NCI-H774 (cell line): ENCODE results near the gene FBXO11.
A peak's percentile ranks its signal among the peaks of the same experiment; 100 is the strongest.
"Not testable (repeated sequence)": the region's sequence is repeated elsewhere in the genome, so short reads cannot be mapped to it uniquely, and the experiment has no call there.

Experiments
- DNase-seq: peaks from one replicate; lab custom pipeline; 2025; lab: John Stamatoyannopoulos, UW

The FBXO11 gene

DNA sequence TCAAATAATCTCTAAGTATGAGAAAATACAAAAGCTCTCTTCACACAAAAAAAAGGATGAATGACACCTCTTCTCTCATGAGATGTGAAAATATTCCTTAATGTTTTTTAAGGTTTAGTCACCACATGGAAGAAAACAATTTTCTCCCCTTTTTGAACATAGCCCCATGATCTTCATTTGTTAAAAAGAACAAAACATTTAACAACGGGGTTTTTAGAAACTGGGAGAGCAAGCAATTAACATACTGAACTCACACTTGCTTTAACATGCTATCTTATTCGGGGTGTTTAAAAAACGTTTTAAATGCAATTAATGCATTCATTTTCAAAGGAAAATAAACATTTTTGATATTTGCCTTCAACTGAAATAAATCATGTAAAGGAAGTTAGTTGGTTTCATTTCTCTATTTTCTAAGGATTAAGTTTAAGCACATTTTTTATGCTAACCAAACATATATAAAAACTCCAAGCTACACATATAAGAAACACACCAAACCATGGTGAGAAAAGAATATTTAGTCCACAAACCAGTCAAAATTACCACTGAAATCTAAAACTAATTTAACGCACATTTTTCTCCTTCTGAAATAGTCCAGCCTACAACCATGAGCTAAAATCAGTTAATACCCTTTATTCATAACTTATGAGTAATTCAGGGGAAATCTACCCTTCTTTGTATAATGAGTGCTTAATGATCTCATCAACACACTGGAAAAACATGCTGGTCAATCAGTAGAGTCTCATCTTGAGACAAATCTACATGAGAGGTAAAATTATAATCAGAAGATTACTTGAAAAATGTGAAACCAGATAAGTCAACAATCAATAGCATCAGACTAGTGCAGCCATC is 8.2 kb downstream of the FBXO11 start:
- no peak for DNase-seq

DNA sequence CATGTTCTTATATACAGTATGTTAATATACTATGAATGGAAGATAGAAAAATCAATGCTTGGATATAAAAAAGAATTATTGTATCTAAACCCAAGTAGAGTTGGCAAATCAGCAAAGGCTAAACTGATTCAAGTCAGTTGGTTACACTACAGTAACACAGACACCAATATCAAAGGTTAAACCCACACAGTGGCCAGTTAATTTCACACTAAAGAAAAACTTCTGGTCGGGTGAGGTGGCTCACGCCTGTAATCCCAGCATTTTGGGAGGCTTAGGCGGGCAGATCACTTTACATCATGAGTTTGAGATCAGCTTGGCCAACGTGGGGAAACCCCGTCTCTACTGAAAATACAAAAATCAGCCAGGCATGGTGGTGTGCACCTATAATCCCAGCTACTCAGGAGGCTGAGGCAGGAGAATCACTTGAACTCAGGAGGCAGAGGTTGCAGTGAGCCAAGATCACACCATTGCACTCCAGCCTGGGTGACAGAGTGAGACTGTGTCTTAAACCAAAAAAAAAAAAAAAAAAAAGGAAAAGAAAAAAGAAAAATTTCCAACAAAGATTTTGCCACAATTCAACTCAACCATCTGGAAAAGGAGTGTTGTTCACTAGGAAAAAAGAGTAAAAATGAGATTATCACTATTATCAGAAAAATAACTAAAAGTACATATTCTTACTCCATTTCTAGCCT is 9.0 kb downstream of the FBXO11 start:
- not testable (repeated sequence) for DNase-seq

DNA sequence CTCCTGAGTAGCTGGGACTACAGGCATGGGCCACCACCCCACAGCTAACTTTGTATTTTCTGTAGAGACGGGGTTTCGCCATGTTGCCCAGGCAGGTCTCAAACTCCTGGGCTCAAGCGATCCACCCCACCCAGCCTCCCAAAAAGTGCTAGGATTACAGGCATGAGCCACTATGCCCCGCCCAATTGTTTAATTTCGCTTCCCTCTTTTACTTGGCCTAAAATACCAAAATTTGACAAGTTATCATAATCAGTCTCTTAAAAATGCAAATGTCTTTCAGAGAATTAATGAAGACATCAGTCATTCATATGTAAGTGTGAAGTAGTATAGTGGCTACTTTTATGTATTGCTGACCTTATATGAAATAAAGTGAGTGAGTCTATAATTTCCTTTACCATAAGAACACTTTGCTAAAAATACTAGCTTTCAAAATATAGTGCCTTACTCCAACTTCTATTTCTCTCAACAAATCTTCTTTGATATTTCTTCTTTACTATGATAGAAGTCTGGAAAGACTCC is 9.8 kb downstream of the FBXO11 start:
- DNase-seq, result no peak

DNA sequence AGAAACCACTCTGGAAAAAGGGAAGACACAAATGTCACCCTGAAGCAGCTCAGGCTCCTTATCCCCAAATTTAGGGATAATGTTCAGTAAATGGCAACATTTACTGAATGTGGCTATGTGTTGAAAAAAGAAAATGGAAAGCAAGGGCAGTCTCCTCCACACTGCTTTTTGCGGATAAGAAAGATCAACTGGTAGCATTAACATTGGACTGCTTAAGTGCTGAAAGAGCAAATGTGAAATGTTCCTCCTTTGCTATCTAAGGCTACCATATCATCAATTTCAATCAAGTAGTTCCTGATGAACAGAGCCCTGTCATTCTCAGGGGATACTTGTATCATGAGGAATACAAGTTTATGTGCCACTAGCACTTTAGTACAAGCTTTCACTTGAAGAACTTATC is 12.5 kb downstream of the FBXO11 start:
- DNase-seq, result no peak

DNA sequence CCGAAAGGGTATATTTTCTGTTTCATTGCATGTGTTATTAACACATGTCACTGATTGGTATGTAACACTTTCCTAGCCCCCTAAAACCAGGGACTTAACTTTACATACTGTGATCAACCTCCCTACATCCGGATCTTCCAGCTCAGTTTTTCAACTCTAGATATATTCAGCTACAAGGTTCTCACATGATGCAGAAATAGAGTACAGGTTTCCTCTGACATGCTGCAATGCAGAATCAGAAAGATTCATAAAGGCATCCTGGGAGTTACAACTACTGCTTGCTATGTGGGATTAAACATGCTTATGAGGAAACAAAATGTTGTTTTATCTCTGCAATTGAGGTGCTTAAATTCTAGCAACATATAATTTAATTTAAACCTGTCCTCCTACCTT is 14.0 kb downstream of the FBXO11 start:
- no peak for DNase-seq

DNA sequence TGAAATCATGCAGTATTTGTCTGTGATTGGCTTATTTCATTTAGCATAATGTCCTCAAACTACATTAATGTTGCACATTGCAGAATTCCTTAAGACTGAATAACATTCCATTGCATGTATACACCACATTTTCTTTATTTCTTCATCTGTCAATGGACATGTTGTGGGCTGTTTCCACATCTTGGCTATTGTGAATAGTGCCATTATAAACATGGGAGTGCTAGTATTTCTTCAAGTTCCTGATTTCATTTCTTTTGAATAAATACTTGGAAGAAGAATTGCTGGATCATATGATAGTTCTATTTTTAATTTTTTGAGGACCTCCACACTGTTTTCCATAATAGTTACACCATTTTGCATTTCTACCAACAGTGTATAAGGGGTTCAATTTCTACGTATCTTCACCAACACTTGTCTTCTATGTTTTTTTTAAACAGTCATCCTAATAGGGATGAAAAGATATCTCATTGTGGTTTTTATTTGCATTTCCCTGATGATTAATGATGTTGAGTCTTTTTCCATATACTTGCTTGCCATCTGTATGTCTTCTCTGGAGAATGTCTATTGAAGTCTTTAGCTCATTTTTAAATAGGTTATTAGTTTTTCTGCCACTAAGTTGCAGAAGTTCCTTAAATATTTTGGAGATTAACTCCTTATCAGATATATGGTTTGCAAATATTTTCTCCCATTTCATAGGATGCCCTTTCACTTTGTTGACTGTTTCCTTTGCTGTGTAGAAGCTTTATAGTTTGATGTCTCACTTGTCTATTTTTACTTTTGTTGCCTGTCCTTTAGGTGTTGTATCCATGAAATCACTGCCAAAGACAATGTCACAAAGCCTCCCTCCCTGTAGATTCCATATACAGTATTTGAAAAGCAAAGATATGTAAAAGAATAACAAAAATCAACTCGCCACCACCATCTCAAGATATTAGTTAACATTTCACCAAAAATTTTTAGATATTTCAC is 14.6 kb downstream of the FBXO11 start:
- no peak for DNase-seq

DNA sequence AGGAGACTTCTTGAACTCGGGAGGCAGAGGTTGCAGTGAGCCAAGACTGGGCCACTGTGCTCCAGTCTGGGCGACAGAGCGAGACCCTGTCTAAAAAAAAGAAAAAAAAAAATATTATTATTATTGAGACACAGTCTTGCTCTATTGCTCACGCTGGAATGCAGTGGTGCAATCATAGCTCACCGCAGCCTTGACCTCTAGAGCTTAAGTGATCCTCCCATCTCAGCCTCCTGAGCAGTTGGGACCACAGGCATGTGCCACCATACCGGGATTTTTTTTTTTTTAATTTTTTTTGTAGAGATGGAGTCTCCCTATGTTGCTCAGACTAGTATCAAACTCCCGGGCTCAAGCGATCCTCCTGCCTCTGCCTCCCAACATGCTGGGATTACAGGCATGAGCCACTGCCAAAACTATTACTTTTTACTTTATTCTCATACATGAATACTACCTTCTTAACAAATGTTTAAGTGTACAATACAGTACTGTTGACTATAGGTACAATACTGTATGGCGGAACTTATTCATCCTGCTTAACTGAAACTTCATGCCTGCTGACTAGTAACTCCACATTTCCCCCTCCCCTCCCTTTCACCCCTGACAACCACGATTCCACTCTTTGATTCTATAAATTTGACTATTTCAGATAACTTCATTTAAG is 15.5 kb downstream of the FBXO11 start:
- no peak for DNase-seq

DNA sequence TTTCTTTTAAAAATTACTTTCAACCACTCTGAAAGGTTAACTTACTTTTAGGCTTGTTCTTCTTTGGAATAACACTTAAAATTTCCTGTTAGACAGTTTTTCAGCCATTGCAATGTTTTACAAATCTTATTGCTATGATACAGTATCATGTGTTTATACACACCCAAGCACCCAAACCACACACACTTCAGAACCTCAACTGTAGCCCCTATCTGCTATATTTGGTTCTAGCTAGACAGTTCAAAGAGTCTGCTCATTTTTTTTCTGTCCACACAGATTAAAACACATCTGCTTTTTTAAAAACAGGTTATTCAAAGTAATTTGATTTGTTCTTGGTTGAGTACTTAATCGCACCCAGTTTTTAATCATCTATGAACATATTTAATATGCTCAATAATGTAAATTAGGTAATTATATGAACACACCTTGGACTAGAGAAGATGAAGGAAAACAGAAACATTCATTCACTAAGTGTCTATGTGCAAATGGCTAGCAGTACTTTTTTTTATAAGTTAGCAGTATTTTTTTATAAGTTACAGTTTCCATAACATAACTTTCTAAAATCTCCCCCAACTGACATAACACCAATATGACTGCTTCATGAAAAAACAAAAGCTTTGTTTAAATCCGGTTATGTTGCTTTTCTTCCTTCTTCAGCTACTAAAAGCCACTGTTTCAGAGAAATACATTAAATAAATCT is 17.6 kb downstream of the FBXO11 start:
- no peak for DNase-seq

DNA sequence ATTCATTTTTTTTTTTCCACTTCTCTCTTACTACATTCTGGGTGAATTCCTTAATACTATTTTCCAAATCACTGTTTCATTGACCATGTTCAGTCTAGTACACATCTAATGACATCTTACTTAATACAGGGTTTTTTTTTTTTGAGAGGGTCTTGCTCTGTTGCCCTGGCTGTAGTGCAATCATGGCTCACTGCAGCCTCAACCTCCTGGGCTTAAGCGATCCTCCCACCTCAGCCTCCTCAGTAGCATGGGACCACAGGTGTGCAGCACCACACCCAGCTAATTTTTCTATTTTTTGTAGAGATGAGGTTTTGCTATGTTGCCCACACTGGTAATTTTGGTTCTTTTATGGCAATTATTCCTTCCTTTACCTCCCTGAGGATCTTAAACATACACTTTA is 29.4 kb downstream of the FBXO11 start:
- DNase-seq, result no peak

DNA sequence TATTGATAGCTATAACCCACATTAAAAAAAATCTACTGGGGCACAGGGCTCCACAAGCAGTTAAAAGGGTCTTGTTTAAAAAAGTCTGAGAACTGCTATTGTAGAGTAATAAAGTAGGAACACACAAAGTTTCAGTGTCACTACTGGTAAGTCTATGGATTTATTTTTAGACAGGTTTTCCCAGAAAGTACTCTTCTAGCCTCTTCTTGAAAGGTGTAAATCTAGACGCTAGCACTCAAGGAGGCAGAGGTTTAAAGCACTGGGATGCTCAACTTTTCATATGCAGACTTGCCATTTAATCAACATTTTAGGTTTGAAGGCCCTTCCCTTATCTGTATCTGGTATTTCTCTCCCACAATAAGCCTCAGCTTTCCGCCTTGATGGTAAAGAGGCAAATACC is 33.4 kb downstream of the FBXO11 start:
- DNase-seq, result no peak

DNA sequence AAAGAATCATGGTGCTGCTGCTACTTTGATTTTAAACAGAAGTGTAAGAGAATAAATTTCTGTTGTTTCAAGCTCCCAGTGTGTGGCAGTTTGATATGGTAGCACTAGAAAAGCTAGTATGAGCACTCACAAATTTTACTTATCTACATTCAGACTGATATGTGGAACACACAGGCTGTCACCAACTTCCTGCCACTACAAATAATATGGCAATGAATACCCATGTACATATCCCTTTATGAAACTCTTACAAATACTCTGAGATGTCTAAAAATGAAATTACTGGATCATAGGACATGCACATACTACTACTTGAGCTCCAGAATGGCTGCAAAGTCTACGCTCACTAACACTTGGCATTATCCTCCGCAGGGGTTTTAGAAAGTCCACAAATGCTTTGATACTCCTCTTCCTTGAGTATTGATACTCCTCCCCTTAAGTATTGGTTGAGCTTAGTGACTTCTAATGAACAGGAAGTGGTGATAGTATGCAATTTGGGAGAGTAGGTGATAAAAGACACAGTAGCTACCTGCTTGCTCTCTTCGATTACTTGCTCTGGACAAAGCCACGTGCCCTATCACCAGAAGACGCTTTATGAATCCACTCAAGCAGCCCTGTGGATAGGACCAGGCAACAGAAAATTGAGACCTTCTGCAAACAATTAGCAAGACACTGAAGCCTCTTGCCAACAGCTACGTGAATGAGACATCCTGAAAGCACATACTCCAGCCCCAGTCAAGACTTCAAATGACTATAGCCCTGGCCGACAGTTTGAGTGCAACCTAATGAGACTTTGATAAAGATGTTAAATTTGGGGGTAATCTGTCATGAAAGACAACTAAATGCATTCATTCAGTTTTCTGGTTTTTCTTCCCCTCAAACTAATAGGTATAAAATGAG is 35.4 kb downstream of the FBXO11 start:
- no peak for DNase-seq

DNA sequence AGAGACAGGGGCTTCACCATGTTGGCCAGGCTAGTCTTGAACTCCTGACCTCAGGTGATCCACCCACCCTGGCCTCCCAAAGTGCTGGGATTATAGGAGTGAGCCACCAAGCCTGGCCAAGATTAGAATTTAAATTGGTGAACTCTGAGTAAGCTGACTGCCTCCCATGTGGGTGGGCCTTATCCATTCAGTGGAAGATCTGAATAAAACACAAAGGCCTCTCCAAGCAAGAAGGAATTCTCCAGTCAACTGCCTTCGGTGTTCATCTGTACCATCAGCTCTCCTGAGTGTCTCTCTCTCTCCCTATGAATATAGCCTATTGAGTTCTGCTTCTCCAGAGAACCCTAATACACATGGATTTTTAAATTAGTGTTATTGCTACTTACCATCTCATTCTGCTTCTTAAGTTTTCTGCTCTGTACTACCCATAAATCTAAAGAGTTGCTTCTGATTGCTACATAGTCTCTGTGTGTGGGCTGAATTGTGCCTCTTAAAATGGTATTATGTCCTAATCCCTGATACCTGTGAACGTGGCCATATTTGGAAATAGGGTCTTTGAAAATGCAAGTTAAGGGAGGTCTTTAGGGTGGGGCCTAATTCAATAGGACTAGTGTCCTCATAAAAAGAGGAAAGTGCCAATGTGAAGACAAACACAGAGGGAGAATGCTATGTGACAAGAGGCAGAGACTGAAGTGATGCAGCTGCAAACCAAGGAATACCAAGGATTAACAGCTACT is 36.3 kb downstream of the FBXO11 start:
- no peak for DNase-seq

DNA sequence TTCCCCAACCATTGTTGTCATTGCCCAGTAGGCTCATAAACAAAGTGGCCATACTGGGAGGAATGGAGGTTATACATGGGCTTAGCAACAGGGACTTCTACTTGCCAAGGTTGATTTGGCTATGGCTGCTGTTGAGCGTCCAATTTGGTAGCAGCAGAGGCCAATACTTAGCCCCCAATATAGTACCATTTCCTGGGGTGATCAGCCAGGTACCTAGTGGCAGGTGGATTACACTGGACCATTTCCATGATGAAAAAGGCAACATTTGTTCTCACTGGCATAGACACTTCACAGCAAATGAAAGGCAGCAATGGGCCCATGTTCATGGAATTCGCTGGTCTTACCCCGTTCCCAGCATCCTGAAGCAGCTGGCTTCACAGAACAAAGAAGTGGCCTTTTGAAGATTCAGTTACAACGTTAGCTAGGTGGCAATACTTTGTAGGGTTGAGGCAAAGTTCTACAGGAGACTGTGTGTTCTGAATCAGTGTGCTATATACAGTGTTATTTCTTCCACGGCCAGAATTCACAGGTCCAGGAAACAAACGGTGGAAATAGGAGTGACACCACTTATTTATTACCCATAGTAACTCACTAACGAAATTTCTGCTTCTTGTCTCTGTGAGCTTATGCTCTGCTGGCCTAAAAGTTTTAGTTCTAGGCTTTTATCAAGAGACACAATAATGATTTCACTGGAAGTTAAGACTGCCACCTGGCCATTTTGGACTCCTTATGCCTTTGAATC is 37.5 kb downstream of the FBXO11 start:
- no peak for DNase-seq

DNA sequence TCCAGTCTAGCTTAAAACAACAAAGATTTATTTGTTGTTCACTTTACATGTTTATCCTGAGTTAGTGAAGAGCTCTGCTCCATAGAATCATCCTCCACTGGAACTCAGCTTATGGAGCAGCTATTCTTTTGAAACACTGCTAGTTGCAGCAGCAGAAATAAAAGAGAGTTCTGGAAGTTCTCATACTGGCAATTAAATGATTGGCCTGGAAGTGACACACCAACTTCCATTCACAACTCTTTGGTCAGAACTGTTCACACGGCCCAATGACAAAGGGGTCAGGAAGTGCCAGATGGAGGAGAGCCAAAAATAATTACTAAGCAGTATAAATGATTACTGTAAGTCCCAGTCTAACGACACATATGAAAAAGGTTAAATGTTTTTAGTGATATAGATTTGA is 39.1 kb downstream of the FBXO11 start:
- peak; percentile 5 for DNase-seq

DNA sequence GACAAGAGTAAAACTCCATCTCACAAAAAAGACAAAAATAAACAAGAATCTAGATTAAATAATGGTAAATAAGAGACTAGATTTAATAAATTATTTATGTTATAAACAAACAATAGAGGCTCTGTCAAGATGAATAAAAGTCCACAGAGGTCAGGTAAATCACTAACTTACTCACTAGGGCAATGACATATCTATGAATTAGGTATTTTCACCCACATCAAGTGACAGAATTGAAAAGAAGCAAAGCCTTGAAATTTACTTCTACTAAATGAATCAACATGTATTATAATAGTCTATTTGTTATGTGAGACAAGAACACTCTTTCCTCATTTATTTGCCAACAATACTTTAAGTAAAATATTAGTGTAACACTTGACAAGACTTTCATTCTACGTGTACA is 41.7 kb downstream of the FBXO11 start:
- no peak for DNase-seq

DNA sequence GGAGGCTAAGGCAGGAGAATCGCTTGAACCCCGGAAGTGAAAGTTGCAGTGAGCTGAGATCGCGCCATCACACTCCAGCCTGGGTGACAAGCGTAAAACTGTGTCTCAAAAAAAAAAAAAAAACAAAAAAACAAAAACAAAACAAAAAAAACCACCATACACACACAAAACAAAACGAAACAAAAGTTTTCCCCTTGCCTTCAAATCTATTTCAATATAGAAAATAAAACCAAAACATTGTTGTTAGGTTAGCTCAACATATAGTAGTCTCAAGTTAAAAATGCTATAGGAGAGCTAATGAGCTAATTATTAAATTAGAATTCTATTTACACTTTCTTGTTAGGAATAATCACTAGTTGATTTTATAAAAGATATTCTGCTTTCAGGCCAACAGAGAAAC is 43.3 kb downstream of the FBXO11 start:
- no peak for DNase-seq

DNA sequence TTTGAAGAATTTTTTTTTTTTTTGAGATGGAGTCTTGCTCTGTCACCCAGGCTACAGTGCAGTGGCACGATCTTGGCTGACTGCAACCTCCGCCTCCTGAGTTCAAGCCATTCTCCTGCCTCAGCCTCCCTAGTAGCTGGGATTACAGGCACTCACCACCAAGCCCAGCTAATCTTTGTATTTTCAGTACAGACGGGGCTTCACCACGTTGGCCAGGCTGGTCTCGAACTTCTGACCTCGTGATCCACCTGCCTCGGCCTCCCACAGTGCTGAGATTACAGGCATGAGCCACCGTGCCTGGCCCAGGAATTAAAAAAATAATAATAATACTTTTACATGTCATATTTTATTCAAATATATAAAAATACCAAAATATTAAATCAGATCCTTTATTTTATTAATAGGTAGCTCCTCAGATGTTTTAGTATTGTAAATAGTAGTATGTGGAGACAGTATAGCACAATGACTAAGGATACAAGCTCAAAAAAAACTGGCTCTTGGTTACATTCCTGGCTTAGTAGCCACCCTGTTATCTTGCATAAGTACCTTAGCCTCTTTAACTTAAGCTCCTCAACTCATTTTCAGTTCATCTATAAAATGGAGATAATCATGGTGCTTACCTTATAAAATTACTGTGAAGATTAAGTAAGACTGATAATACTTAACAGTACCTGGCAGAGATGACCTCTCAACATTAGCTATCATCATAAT is 53.1 kb downstream of the FBXO11 start:
- not testable (repeated sequence) for DNase-seq

DNA sequence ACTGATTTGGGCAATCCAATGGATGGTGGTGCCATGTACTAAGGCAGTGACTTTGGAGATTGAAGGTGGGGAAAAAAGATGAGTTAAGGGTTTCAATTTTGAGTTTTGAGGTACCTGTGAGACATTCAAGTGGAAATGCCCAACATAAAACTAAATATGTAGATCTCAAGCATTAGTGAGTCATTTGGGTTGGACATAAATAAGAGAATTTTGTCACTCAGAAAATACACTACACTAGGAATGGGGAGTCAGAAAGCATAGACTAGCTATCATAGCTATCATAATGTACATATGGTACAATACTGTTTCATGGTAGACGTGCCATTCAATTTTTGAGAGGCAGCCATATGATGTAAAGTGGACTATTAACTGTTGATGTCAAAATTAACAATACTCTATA is 56.1 kb downstream of the FBXO11 start:
- no peak for DNase-seq
